Measurements from ENCODE around the gene AHSG. TPM values are rescaled to one million over a fixed set of nuclear protein-coding genes. Genes with fewer than 3 reads are reported as not detected.

Gene AHSG
- total RNA-seq, 1 donor from 2014 or later: not detected

DNA sequence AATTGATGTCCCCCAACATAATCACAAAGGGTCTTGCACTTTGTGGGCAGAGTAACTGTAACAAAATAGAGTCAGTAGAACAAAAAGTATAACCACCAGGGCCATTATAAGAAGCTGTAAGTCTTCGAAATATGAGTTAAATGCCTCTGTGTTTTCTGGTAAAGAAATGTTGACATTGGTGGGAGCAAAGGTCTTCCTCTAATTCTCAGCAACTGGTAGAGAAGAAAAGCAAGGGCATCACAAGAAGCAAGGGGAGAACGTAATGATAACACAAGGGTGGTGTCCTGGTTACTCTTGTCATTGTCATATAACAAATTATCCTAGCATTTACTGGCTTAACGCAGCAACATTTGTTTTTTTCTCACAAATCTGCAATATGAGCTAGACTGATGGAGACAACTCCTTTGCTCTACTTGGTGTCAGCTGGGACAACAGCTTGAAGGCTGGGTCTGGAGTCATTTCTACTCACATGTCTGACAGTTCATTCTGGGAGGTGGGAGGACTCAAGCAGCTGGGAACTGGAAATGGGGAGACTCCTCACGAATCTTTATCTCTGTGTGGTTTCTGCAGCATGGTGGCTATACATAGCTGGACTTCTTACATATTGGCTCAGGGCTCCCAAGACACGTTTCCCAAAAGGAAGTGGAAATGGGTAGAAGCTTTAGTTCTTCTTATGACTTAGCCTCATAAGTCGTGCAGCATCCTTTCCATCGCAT is 22.1 kb upstream of the AHSG start:
- intact Hi-C loops (cut with micrococcal nuclease): no loop called here

GRCh38 chr3:186592682-186593081 is 20.2 kb upstream of the AHSG start:
- intact Hi-C loops (cut with micrococcal nuclease): no loop called here

DNA sequence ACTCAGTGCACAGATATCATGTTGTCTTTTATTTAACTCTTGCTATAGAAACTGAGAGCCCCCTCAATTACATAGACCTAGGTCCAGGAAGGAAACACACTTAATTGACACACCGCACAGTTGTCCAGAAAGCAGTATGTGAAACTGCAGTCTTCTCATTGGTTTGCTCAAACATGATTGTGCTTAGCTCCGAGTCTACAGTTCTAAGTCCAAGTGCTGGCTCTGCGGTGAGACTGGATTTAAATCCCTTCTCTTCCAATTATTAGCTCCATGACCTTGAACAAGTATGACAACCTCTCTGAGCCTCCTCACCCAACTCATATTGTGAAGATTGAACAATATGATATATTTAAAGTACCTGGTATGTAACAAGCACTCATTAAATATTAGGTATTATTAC is 19.0 kb upstream of the AHSG start:
- intact Hi-C loops (cut with micrococcal nuclease): no loop called here

GRCh38 chr3:186594591-186595113 is 18.2 kb upstream of the AHSG start:
- intact Hi-C loops (cut with micrococcal nuclease): no loop called here

- intact Hi-C loops (cut with micrococcal nuclease): no loop called here
Observed at GRCh38 chr3:186596568-186597287, 16.1 kb upstream of the AHSG start.

- intact Hi-C loops (cut with micrococcal nuclease): no loop called here
Observed at GRCh38 chr3:186598108-186598784, 14.6 kb upstream of the AHSG start.

- intact Hi-C loops (cut with micrococcal nuclease): no loop called here
Observed at GRCh38 chr3:186598794-186599141, 14.1 kb upstream of the AHSG start.

- intact Hi-C loops (cut with micrococcal nuclease): no loop called here
Observed at GRCh38 chr3:186599142-186599784, 13.6 kb upstream of the AHSG start.

- intact Hi-C loops (cut with micrococcal nuclease): no loop called here
Observed at GRCh38 chr3:186599785-186600166, 13.1 kb upstream of the AHSG start.

- intact Hi-C loops (cut with micrococcal nuclease): no loop called here
Observed at GRCh38 chr3:186600896-186601295, 12.0 kb upstream of the AHSG start.

DNA sequence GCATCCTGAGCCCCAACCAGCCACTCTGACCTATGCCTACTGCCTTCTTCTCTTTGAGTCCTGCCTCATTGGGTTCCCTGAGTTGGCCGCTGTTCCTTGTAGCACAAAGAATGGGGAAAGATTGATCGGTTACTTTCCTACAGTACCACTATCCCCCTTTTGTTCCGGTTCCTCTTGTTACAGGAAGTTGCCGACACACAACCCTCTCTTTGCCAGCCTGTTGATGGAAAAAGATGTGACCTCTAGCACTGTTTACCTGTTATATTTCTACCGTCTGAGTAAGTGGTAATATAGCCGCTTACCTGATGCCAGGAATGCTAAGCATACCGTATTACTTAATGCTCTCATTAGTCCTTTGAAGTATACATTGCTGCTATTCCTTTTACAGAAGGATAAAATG is 9.7 kb upstream of the AHSG start:
- intact Hi-C loops (cut with micrococcal nuclease): no loop called here

GRCh38 chr3:186605078-186605477 is 7.8 kb upstream of the AHSG start:
- intact Hi-C loops (cut with micrococcal nuclease): no loop called here

- intact Hi-C loops (cut with micrococcal nuclease): no loop called here
Observed at GRCh38 chr3:186605561-186606545, 7.0 kb upstream of the AHSG start.

DNA sequence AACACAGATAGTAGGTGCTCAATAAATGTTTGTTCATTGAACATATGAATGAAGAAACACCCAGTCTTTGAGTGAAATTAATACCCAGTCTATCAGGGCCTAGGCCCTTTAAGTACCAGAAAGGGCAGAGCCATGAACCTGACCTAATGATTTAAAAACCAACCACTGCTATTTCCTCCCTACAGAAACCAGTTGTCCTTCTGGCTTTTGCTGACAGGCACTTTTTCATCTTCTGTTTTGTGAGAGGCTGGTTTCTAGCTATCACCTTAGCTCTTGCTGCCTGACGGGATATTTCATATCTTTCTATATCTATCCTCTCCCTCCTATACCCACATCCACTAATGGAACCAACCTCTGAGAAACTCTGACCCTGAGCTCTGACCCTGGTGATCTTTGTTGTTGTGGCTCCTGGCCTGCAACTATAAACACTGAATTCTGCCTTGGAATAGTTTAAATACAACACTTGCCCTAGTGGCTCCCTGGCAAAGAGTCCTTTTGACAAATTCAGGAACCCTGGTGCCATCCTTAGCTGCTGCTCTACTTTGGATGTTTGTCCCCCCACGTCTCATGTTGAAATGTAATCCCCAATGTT is 4.1 kb upstream of the AHSG start:
- intact Hi-C loops (cut with micrococcal nuclease): no loop called here

GRCh38 chr3:186609247-186609868 is 3.5 kb upstream of the AHSG start:
- intact Hi-C loops (cut with micrococcal nuclease): no loop called here

DNA sequence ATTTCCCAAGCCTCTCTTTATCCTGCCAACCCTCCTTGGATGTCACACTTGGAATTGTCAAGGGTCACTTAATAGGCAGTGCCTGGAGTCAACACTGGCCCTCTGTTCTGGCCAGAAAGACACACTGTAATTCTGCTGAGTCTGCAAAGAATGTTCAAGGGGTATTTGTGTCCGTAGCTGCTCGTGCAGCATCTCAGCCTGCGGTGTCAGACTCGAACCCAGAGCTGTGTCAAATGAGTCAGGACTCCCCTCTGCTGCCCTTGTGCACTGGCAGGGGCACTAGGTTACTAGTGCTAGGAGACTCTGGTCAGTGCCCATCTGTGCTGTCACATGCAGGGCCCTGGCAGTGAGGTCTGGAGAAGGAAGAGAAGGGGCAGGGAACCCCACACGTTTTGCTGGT is 795 bp upstream of the AHSG start:
- intact Hi-C loops (cut with micrococcal nuclease): loop anchor here (10.0 kb wide), 2 partner anchors 357 to 553 kb away; no protein-coding TSS in a partner anchor

GRCh38 chr3:186613637-186614265 is 891 bp downstream of the AHSG start:
- intact Hi-C loops (cut with micrococcal nuclease): loop anchor here (2.0 to 10.0 kb wide), 3 partner anchors 359 to 631 kb away; no protein-coding TSS in a partner anchor

DNA sequence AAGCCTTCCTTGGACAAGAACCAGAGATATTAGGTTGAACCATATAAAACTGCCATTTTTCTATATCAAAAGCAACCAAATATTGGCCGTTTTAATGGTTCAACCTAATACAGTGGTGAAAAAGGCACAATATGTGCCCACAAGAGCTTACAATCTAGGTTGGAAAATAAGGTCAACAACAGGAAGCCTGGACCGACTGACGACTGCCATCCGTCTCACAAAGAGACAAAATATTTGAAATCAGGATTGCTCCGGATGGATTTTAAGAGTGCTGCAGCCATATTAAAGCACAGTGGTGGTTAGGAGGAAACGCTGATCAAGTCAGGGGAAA is 1.4 kb downstream of the AHSG start:
- intact Hi-C loops (cut with micrococcal nuclease): loop anchor here (2.0 to 10.0 kb wide), 3 partner anchors 359 to 631 kb away; no protein-coding TSS in a partner anchor
